ENCODE results near the gene NCS1.

The NCS1 gene

GRCh38 chr9:130177898-130178805, 5.9 kb downstream of the NCS1 start:
- no peak for DNase-seq (ENCODE audit: low read depth)

- no peak for DNase-seq (ENCODE audit: low read depth)
These were observed 7.2 kb downstream of the NCS1 start for GRCh38 chr9:130179331-130179907.

DNA sequence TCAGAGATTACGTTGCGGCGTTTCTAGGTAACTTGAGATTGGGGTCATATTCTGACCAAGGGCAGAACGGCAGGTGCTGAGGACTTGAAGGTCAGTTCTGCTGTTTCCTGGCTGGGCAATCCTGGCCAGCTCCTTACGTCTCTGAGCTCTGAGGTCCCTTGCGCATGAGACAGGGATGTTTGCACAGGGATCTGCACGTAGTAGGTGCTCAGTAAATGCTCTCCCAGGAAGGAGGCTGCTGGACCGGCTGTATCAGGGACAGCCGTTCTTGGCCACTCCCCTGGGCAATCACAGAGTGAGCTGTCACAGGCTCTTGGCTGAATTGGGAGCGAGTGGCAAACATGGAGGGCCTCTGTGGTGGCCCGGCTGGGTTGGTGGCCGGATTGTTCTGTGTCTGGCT, 8.3 kb downstream of the NCS1 start:
- DNase-seq (ENCODE audit: low read depth) = no peak

DNA sequence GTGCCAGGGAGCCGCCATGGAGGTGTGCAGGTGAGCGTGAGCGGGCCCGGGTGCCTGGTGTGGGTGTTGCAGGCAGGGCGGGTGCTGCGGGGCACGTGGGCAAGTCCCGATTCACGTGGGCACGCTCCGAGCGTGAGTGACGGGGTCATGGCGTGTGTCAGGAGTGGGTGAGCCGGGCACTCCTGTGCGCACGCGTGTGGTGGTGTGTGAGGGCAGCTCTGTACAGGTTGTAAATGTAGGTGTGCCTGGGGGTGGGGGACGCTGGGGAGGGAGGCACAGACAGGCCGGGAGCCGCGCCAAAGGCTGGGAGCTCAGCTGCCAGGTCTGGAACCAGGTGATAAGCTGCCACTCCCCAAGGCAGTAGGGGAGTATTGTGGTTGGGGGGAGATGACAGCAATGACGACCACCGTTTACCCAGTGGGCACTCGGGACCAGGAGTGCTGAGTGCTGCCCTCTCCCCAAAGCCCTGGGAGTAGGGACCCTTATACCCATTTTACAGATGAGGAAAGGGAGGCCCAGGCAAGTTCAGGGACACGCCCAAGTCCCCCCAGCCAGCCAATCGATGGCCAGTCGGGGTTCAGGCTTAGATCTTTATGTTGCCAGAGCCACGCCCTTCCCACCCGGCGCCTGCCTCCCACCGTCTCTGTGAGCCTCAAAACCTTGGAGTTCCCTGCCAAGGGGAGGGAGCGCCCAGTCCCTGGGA, 9.6 kb downstream of the NCS1 start:
- no peak for DNase-seq (ENCODE audit: low read depth)

- DNase-seq (ENCODE audit: low read depth) = no peak
These were observed 10.2 kb downstream of the NCS1 start for GRCh38 chr9:130182381-130182909.

GRCh38 chr9:130183133-130183762, 11.0 kb downstream of the NCS1 start:
- DNase-seq (ENCODE audit: low read depth) = no peak

GRCh38 chr9:130185017-130185416, 12.8 kb downstream of the NCS1 start:
- no peak for DNase-seq (ENCODE audit: low read depth)

GRCh38 chr9:130185490-130186031, 13.4 kb downstream of the NCS1 start:
- DNase-seq (ENCODE audit: low read depth) = no peak

DNA sequence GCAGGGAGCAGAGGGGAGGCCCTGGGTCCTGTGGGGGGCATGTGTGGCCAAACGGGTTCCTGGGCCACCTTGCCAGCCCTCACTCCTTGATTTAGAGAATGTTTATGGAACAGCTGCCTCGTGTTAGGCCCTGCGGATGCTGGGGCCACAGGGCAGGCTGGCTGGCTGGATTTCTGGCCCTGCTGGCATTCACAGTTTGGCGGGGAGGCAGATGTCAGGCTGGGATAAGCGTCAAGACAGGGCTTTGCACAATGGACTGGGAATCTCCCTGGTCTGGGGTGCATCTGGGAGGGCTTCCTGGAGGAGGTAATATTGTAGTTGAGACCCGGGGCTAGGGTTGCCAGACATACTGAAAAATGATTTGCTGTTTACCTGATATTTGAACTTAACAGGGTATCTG, 13.8 kb downstream of the NCS1 start:
- DNase-seq (ENCODE audit: low read depth) = no peak

DNA sequence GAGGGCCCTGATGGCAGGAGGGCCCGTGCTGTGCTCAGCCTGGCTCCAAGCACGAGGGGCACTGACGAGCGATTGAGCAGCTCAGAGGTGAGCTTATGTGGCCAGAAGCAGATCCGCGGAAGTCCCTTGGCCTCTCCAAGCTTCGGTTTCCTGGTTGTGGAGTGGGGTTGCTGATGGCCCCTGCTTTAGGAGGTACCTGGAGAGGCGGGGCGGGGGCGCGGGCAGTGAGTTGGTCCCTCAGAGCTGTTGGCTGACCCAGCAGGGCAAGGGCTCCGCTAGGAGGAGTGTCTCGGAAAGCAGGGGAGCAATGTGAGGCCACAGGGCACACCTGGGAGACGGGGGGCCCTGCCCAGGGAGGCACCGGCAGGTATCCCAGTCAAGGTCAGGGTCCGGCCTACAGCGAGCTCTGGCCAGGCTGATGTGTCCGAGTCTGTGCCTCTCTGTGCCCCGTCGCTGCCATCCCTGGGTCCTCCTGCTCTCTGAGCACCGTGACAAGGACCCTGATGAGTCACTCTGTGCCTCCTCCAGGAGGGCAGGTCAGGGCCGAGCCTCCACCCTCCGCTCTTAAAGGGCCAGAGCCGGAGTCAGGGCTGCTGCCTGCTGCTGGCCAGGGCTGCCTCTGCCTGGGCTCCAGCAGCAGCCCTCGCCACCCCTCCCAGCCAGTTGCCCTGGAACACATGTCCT, 14.8 kb downstream of the NCS1 start:
- no peak for DNase-seq (ENCODE audit: low read depth)

DNA sequence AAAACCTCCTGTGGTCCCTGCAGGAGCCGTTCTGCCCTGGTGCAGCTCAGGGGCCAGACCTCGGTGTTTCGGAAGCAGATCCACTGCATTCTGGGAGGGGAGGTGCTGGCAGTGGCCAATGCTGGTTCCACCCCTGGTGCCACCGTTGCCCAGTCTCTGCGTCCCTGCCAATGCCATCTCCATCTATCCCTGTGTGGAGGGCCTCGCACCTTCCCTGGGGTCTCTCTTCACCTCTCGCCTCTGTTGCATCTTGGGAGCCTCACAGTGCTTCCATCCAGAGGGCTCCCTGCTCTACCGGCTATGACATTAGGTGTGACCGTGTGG, 15.3 kb downstream of the NCS1 start:
- DNase-seq (ENCODE audit: low read depth) = no peak

- no peak for DNase-seq (ENCODE audit: low read depth)
These were observed 16.8 kb downstream of the NCS1 start for GRCh38 chr9:130188860-130189481.

DNA sequence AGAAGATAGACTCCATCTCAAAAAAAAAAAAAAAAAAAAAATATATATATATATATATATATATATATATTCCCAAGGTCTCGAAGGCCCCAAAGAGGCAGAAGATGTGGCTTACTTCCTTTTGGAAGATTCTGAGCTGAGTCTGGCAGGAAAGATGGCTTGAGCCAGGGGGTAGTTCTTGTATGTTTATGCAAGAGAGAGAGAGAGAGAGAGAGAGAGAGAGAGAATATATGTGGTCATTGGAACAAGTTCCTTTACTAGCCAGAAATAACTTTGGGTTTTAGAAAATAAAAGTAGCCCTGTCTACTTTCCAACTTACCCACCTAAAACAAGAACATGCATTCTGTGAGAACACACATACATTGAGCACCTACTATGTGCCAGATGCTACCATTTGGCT, 17.6 kb downstream of the NCS1 start:
- no peak for DNase-seq (ENCODE audit: low read depth)

DNA sequence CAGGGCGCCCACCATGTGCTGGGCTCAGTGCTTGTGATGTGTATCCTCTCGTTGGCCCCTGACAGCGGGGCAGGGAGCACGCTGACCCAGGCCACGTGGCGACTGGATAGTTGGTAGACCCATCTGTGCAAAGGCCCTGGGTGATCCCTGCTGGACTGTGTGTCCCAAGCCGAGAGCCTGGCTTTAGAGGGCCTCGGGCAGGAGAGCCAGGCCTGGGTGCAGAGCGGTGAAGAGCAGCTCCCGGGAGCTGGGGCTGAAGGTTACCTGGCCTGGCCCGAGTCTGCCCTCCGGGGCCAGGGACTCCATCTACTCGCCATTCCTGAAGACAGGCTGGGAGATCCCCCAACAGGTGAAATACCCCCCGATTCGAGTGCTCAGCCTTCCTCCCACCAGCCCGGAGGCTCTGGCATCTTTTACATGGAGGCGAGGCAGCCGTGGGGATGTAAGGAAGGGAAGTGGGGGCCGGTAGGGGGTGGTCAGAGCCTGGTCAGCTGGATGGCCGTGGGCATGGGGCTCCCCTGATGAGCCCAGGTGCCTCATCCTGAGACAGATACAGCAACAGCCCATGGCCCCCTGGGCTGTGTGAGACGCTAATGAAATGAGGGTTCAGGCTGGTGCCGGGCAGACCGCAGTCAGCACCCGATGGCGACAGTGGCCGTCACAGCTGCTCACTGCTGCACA, 19.0 kb downstream of the NCS1 start:
- no peak for DNase-seq (ENCODE audit: low read depth)

- no peak for DNase-seq (ENCODE audit: low read depth)
These were observed 19.5 kb downstream of the NCS1 start for GRCh38 chr9:130191749-130192120.

DNA sequence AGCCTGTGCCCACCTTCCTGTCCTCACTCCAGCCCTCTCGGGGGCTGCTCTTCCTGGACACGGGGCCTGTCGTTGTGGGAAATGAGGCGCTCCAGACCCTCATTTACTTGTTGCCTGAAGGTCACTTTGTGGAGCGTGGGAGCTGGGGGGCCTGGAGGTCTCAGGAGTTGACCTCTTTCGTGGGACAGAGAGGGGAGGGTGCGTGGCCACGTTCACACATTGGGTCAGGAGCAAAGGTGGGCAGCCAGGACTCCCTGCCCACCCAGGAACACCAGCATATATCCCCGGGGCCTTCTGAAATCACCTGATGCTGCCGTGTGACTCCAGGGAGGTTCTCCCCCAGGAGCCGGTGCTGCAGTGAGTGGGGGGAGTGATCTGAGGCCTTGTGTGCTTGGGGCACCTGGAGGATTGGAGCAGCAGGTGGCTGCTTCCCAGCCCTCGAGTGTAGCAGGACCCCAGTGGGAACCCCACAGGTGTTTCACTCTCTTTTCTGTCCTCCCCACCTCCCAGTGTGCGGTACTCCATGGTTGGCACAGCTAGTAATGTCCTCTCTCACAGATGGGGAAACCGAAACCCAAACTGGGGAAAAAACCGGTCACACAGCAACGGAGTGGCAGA, 20.3 kb downstream of the NCS1 start:
- no peak for DNase-seq (ENCODE audit: low read depth)

DNA sequence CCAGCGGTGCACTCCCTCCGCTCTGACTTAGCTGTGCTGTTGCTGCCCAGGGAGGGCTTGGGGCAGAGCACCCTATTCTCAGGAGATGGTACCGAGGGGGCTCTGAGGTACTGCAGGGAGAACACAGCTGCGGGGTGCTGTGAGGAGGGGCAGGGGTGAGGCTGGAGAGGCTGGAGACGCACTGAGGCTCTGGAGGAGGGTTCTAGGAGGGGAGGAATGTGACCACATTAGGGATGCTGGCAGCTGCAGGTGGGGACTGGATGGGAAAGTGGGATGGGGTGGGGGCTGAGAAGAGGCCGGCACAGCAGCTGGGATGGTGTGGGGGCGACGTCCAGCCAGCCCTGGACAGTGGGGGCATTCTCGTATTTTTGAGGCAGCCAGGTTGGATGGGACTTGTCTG, 20.9 kb downstream of the NCS1 start:
- no peak for DNase-seq (ENCODE audit: low read depth)

DNA sequence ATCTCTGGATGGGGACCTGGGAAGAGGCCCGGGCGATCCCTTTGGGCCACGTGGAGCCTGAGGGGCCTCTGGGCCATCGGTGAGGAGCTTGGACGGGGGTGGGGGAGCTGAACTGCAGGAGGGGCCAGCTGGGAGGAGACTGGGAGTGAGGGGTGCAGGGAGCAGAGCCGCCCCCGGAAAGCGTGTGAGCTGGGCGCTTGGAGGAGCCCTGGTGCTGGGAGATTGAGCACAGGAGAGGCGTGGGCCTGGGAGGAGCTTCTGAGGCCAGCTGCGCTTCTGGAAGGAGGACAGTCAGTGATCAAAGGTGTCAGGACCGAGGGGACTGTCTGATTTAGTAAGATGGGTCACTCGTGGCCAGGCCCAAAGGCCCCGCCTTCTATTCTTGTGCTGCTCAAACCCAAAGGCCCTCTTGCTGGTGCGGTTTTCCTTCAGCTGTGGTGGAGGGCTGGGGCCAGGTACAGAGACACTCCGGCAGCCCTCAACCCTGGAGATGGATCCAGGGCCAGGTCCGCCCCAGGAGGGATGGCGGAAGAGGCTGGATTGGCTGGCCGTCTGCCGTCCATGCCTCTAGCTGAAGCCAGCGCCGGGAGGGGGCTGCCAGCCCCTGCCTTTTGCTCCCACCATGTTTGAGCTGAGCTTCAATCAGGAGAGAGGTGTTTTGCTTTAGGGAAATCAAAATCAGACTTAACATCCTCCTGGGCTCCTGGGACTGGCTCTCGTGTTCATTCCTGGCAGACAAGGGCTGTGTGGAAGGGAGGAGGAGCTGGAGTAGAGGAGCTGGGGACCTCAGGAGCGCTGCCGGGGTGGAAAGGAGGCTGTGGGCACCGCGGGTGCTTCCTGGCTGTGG, 21.6 kb downstream of the NCS1 start:
- DNase-seq (ENCODE audit: low read depth) = no peak

GRCh38 chr9:130194378-130194932, 22.3 kb downstream of the NCS1 start:
- DNase-seq (ENCODE audit: low read depth) = no peak
